MM.1S (cell line): ENCODE measurements around the gene DLX6.

ENCODE experiments used
- EZH2 ChIP-seq: fragments of 300-600 bp; sonication (generic); optimal IDR thresholded peaks from 2 replicates; pipeline ENCODE3; 2017; ENCODE audit warnings: low read depth, mild to moderate bottlenecking, antibody characterized with exemption, low read length, mixed read lengths
- EZH2phosphoT487 ChIP-seq: fragments of 300-600 bp; sonication (generic); IDR thresholded peaks from 2 replicates; pipeline ENCODE4 v1.6.1; 2018; ENCODE audit warnings: antibody characterized with exemption, low read length
- TF ChIP-seq, protein P1 (sequence below): fragments of 300-600 bp; sonication (generic); IDR thresholded peaks from 2 replicates; pipeline ENCODE4 v1.5.1; 2016; ENCODE audit warnings: antibody characterized with exemption, low read length, mixed read lengths

DNA sequence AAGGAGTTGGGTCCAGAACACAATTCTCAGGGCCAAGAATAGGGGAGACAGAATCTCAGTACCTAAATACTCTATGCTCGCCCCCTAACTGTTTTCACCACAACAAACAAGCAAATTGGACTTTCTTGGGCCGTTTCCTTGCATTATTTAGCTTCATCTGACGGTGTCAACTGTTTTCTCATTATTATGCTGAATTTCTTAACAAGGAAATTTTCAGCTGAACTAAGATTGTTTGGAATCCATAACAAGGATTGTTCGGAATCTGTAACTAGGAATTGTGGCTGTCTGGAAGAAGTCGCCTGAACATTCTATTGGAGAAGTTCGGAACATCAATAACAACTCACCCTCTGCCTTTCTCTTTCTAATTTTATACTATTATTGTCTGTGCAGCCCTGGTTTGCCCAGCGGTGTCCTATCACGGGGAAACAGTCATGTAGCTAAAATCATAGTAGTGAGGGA lies 15.5 kb upstream of the DLX6 start:
- TF ChIP-seq EZH2 (no peak), EZH2phosphoT487 (no peak)
- TF ChIP-seq, protein P1, sequence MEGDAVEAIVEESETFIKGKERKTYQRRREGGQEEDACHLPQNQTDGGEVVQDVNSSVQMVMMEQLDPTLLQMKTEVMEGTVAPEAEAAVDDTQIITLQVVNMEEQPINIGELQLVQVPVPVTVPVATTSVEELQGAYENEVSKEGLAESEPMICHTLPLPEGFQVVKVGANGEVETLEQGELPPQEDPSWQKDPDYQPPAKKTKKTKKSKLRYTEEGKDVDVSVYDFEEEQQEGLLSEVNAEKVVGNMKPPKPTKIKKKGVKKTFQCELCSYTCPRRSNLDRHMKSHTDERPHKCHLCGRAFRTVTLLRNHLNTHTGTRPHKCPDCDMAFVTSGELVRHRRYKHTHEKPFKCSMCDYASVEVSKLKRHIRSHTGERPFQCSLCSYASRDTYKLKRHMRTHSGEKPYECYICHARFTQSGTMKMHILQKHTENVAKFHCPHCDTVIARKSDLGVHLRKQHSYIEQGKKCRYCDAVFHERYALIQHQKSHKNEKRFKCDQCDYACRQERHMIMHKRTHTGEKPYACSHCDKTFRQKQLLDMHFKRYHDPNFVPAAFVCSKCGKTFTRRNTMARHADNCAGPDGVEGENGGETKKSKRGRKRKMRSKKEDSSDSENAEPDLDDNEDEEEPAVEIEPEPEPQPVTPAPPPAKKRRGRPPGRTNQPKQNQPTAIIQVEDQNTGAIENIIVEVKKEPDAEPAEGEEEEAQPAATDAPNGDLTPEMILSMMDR = no peak
